Activated CD8-positive, alpha-beta memory T cell treated with anti-CD3 and anti-CD28 coated beads for 4 hours (primary cell): Measurements from ENCODE around the gene CATSPERE.
A peak's percentile ranks its signal among the peaks of the same experiment; 100 is the strongest.
"Not testable (repeated sequence)": the region's sequence is repeated elsewhere in the genome, so short reads cannot be mapped to it uniquely, and the experiment has no call there.

Experiments used
- DNase-seq, 2 donors: peaks; one replicate each; pipeline ENCODE4 v3.0.0-alpha.2; 2020; ENCODE audit warnings: low read depth in 2 of 2

CATSPERE gene

DNA sequence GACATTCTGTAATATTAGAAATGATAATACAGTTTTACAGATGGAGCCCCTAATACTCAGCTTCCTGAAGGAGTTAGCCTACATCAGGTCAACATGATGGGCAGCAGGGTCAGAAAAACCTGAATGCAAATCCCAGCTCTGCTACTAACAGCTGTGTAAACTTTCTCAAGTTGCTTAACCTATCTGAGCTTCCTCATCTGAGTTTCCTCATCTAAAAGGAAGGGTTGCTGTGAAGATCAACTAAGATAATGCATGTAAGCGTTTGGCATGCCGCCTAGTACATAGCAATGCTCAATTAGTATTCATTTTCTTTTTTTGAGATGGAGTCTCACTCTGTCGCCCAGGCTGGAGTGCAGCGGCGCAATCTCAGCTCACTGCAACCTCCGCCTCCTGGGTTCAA, 173.5 kb downstream of the CATSPERE start:
- DNase-seq, result no peak

DNA sequence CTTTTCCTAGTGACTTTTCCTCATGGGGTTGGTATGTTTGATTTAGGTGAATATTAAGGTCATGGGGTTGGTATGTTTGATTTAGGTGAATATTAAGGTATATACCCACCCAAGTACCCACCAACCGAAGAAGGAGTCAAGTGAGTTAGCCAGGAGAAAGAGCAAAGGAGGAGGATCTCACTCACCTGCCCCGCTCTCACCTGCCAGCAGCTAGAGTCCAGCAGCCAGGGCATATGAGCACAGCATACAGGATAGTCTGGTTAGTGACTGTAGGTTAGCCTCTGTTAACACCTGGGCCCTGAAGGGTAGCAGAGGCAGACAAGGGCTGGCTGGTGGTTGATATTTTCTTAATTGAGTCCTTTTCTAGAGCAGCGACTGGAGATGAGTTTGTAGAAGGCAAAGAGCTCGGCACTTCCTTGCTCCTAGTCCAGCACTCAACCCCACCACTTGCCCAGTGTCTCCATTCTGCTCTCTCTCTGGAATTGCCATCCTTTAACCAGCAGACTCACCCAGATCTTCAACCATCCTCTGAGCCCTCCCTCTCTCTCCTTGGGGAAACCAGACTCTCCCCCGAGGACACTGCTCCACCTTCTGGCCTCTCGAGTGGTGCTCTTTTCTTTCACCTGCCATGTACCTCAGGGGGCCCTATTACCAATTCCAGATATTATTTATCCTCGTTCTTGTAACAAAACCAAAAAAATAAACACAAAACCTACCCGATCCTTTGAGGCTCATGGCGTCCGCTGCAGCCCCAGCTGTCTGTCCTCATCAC, 175.6 kb downstream of the CATSPERE start:
- no peak for DNase-seq

DNA sequence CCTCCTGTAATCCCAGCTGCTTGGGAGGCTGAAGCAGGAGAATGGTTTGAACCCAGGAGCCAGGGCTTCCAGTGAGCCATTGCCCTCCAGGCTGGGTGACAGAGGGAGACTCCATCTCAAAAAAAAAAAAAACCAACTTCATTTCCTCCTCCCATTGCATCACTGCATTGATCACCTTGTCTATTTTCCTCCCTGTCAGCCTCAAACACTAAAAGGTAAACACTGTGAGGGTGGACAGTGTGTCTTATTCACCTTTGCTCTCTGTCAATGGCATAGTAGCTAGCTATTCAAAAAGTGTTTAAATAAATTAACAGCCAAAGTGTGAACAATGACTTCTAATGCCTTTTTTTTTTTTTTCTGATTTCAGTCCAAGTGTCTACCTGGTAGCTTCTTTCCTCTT, 178.5 kb downstream of the CATSPERE start:
- no peak for DNase-seq

DNA sequence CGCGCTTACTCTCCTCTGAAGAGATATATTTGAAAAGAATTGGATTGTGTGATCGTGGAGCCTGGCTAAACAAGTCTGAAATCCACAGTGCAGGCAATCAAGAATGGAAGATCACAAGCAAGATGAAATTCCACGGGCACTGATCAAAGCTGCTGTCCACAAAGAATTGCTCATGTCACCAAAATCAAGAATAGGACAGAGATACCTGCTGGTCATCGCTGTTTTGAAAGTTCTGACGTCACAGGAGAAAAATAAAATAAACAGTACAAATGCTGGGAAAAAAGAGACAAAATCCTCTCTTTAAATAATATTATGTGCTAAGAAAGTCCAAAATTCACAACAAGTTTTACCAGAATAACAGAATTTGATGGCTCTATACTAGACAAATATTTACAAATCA, 179.8 kb downstream of the CATSPERE start:
- DNase-seq, result no peak

DNA sequence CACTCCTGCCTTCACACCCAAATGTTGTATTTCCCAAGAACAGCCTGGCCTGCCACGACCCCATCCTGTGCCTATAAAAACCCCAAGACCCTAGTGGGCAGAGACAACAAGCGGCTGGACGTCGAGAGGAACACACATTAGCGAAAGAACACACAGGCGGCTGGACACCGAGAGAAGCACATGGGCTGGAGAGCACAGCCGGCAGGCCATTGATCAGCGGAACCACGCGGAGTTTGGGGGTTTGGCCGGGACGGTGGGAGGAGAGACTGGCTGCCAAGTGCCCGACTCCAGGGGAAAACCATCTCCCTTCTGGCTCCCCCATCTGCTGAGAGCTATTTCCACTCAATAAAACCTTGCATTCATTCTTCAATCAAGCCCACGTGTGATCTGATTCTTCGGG, 181.5 kb downstream of the CATSPERE start:
- DNase-seq, result no peak

DNA sequence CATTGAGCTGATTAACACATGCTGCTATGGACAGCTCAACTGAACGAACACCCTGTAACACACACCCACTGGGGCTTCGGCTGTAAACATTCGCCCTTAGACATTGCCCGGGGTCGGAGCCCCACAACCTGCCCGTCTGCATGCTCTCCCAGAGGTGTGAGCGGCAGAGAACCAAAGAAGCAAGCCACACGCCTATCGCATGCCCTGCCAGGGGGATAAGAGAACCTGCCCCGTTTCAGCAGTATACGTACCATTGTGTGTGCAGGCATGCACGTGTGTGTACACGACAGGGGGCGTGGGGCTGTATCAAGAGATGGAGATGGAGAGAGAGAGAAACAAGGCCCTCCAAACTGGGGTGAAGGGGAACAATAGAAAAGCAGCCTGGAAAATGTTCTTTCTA, 181.9 kb downstream of the CATSPERE start:
- DNase-seq, result no peak

DNA sequence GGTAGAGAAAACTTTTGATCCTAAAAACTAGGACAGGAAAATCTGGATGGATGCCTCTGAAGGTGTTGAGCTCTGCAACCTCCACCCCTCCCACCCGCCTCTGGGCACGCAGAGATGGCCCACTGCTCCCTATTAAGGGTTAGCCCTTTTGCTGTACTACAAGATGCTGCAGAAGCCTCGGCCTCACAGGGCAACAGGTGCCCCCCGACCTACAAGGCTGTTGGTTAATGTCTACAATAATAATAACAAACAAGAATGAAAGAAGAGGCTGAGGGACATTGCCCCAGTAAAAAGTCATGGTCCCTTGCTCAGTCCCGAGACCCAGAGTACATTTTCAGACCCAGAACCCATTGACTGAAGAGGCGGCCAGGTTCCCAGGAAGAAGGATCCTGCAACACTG, 184.3 kb downstream of the CATSPERE start:
- no peak for DNase-seq

DNA sequence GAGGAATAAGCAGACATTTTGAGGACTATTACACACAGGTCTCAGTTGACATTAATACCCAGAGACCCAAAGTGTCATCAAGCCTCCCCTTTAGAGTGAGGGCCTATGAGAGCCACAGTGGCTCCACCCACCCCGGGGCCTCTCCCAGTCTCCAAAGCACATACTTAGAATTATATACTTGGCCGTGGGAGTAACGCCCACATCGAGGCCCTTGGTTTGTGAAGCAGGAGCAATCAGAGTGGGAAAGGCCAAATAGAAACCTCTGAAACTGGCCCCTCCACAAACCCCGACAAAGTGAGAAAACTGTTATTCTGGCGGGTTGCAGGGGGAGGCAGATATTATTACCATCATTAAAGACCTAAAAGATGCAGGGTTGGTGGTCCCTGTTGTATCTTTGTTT, 184.8 kb downstream of the CATSPERE start:
- DNase-seq, result no peak

DNA sequence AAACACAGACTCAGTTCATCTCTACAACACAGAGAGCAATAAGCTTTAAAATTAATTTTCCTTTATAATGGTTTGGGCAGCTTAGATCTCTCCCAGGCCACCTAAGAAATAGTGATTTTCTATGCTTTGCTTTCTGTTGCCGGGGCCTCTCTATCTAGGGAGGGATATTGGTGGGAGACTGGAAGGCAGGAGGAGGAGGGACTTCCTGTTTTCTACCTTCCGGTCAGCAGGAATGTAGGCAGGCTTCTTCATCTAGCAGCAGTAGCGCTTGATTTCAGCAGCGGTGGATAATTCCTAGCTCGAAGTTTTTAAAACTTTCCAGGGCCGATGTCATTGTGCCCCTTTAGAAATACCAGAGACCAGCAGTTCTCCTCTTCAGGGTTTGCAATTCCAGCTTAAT, 186.7 kb downstream of the CATSPERE start:
- no peak for DNase-seq

DNA sequence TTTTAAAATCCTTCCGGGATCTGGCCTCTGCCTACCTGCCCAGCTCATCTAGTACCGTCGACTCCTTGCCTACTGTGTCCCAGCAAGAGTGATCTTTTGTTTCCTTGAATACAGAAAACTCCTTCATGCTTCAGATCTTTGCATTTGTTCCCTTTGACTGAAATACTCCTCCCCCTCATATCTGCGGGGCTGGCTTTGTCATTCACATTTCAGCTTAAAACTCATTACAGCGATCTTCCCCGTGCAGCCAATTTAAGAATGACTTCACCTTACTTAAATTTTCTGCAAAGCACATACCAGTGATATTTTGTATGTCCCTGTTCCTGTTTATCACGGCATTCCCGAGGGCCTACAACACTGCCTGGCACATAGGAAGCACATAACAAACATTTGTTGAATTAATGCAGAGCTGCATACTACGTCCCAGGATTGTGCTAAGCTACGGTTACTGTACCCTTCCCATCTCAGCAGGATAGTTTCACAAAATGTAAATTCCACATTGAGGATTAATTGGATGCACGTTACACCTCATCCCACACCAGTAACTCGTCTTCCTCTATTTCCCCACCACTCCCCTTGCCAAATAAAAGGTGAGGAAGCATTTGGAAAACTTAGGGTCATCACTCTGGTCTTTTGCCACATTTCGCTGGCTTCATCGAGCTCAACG, 191.0 kb downstream of the CATSPERE start:
- DNase-seq, result no peak

DNA sequence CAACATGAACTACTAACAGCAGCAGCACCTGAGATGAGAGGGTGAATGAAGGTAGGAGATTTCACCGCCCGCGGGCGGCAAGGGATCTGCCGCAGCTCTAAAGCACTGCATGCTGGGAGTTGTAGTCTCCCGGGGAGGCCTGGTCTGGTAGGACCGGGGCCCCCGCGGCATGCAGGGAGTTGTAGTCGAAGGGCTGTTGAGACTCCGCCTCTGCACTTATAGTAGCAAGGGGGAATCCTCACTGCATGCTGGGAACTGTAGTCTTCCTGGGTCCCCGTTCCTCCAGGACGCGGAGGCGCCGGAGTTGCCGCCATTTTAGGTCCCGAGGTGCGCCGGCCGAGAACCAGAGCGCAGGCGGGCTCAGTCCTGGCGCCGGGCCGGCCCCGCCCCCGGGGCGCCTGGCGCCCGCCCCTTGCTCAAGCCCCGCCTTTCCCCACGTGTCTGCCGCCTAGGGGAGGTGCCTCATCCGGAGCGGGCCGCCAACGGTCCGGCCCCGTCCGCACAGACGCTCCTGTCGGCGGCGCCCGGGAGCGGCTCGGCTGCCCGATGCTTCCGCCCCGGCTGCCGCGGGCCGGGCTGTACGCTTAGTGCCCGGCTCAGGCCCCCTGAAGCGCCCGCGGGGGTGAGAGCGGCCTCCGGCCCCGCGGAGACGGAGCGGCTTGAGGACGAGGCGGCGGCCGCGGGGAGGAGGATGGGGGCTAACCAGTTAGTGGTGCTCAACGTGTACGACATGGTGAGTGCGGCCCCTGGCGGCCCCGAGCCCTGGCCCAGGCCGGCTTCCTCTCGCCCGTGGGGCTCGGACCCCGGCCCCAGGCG, 191.8 kb downstream of the CATSPERE start, which contains the start of gene DESI2:
Gene DESI2 (plus strand): TSS at position 504 of the 816 bp plus-strand sequence. CDS start 188 bp downstream, at position 692.
- peak; percentile 95 to 98 for DNase-seq

DNA sequence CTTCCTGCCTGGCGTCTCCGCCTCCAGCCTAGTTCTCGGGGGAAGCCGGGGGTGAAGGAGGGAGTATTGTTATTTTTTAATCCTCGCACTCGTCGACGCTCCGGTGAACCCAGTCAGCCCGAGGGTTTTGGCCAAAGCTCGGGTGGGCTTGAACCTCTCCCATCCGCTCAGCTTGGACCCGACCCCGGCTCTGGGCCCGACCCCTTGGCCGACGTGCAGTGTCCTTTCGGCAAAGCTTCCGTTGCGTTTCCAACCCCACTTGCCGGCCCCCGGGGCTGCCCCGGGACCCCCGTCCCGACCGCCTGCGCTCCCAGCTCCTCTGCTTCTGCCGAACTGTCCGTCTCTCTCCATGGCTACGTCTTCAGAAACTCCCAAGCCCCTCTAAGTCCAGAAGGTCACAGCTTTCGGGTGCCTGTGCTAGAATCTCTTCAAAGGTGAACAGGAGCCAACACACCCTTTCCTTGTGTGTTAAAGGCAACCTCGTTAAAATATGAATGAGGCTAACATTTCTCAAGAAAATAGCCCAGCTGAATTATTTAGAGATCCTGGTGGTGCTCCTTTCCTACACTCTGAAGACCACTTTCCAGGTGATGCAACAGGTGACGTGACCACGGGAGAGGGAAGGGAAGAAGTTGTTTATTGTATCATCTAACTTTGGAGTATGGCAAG, 192.5 kb downstream of the CATSPERE start:
- DNase-seq, result no peak

DNA sequence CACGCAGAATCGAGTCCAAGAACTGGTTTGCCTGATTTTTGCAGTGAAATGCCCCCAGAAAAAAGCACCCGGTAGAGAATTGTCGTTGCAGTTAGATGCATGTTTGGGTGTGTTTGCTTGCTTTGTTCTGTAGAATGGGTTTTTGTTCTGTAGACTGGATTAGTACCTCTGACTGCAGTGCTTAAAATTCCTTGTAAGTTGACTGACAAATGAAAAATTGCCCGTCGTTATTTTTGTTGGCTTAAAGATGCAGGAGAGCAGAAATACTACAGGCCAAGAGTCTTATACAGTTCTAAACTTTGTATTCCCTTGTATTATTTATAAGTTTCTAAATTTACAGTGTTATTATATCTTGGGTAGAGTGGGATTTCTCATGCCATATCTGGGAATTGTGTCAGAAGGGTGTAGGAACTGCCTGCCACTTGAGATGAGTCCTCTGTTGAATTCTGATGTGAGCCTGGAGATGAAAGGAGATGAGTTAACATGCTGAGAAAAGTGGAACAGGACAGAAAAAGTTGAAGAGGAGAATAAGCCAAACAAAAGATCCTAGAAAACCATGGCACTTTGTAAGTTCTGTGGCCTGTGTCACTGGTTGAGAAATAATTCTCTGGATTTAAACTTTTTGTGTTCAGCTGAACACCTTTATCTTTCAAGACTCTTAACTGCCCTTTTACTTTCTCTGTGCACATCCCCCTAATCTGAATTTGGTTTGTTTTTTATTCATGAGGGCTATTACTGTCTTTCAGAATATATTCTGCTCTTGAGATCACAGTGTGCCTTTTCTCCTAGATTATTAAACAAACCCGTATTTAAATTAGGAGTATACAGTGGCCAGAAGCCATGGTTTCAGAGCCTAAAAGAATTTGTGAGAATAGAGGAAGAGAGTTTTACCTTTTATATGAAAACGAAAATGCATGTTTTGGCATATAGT, 193.3 kb downstream of the CATSPERE start:
- no peak for DNase-seq

DNA sequence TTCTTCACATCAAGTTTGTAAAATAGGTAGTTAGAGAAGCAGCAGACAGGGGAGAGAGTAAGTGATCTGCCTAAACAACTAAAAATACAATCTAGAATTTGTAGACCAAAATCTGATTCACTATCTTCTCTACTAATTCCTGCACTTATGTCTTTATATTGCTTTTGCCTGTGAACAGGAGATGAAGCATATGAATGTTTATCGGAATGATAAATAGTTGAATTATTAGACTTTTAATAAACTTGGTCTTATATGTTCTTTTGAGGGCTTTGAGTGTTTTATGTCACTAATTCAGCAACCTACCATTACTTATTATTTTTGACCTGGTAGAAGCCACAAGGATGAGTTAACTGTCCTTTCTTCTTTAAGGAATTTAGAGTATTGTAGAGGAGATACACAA, 194.1 kb downstream of the CATSPERE start:
- DNase-seq, result no peak

DNA sequence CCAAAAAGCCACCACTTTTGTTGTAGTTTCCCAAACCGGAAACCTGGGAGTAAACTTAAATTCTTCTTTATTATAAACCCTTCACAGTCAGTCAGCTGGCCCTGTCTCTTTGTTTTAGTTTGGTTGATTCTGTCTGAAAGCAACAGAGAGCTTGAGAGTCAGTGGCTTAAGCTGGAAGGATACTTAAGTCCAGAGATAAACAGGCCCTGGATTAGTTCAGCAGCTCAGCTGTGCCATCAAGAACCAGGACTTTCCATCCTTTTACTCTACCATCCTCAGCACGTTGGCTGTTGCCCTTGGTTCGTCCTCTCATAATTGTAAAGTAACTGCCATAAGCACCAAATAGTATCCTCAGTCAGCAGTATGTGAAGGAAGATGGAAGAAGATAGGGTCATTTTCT, 196.3 kb downstream of the CATSPERE start:
- DNase-seq, result no peak

DNA sequence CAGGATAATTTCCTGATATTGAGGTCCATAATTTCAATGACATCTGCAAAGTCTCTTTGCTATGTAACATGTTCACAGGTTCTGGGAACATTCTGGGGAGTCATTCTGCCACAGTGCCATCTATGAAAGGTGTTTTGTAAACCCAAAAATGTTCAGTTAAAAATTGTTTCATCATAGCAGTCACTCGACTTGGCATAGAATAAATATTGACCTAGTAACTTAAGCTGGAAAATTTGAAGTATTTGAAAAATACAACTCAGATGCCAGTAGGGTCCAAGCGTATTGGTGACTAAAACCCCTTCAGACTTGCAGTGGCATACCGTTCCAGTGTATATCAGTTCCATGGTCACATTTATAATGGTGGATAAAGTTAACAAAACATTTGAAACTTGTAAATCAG, 198.6 kb downstream of the CATSPERE start:
- no peak for DNase-seq

DNA sequence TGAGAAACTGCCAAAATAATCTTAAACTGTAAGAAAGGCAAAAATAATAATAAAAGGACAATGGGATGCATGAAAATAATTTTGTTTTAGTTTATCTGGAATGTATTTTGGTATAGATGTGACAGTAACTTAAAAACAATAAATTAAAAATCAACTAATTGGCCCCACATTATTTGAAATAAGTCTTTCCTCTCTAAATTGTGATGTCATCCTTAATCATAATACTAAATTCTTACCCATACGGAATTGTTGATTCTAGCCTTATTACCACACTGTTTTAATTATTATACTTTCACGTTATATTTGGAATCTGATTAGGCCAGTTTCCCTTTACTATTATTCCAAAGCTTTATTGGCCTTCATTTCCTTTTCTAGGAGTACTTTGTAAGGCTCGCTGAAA, 199.5 kb downstream of the CATSPERE start:
- no peak for DNase-seq

DNA sequence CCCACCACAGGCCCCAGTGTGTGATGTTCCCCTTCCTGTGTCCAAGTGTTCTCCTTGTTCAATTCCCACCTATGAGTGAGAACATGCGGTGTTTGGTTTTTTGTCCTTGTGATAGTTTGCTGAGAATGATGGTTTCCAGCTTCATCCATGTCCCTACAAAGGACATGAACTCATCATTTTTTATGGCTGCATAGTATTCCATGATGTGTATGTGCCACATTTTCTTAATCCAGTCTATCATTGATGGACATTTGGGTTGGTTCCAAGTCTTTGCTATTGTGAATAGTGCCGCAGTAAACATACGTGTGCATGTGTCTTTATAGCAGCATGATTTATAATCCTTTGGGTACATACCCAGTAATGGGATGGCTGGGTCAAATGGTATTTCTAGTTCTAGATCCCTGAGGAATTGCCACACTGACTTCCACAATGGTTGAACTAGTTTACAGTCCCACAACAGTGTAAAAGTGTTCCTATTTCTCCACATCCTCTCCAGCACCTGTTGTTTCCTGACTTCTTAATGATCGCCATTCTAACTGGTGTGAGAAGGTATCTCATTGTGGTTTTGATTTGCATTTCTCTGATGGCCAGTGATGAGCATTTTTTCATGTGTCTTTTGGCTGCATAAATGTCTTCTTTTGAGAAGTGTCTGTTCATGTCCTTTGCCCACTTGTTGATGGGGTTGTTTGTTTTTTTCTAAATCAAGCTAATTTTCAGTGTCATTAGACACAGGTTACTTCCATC, 200.7 kb downstream of the CATSPERE start:
- DNase-seq, result not testable (repeated sequence)

DNA sequence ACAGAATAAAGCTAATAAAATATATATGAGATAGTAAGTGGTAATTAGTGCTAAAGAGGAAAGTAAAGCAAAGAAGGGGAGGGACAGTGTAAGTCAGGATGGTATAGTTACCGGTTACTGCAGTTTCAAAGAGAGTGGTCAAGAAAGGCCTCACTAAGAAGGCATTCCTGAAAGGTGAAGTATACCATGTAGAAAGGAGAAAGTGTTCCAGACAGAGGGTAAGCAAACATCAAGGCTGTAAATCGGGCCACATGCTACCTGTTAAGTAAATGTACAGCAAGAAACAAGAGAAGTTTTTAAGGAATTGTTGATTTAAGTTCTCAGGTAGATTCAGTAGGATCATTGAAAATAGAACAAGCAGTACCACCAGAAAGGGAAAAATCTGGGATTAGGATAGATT, 201.5 kb downstream of the CATSPERE start:
- DNase-seq, result no peak

DNA sequence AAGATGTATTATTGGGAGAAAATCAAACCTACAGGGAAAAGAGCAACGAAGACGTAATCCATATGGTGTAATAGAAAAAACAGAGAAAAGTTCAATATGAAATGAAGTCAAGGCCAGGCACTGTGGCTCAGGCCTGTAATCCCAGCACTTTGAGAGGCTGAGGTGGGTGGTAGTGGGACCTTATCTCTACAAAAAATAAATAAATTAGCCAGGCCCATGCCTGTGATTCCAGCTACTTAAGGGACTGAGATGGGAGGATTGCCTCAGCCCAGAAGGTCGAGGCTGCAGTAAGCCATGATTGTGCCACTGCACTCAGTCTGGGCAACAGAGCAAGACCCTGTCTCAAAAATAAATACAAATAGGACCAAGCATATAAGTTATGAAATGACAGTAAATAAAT, 203.3 kb downstream of the CATSPERE start:
- DNase-seq, result no peak
